Measurements from ENCODE around the gene LTK. TPM values are rescaled to one million over a fixed set of nuclear protein-coding genes. Genes with fewer than 3 reads are reported as not detected.

The LTK gene
- total and polyA plus RNA-seq, 2 of the 4 experiments (the other 2 are of a cell fraction) = 0.18 to 0.62 TPM

DNA sequence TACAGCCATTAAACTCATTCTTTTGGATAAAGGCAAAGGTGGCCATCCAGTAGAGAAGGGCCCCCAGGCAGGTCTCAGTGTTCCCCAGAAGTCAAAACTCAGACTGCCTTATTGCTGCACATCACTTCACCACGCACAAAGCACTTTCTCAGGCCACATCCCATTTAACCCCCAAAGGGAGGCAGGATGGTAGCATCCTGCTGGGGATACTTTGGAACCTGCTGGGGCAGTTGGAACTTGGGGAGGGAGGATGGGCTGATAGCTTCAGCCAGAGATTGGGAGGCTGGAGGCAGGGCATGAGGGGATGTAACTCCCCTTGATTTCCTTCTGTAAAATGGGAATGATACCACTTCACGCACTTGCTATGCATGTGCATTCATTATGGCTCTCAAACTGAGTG is 15.0 kb downstream of the LTK start:
- Histone ChIP-seq H3K79me1 (ENCODE audit: low read depth in 1 of 2, low read length in 2 of 2) (no peaks in the 10 kb centered on the region), H2BK120ac (ENCODE audit: low read depth, low read length) (no peak overlapping the region), H2AFZ (replicated peaks; ENCODE audit: low read length, poor library complexity) (no peak overlapping the region), H2BK15ac (ENCODE audit: low read depth, low read length) (no peak overlapping the region), H4K20me1 (ENCODE audit: insufficient read depth, low read length) (peaks cover 4% of the 10 kb centered on the region; the same call in 1 of the 2 replicates), H3K14ac (replicated peaks; ENCODE audit: low read depth, low read length) (no peak overlapping the region), H2BK20ac (ENCODE audit: low read depth, low read length) (no peak overlapping the region), H2BK5ac (ENCODE audit: low read depth, low read length, poor library complexity, severe bottlenecking) (no peak overlapping the region), H4K8ac (ENCODE audit: low read depth in 2 of 2, low read length in 2 of 2) (no peak overlapping the region), H3K9me3 (ENCODE audit: control insufficient read depth, insufficient read depth, low read length) (no peaks in the 10 kb centered on the region), H3K4me2 (ENCODE audit: low read depth, low read length) (no peak overlapping the region), H2AK5ac (ENCODE audit: low read depth, low read length) (no peak overlapping the region), H4K5ac (ENCODE audit: low read depth, low read length) (no peak overlapping the region), H3K4ac (ENCODE audit: low read depth, low read length) (no peak overlapping the region), H3K36me3 (ENCODE audit: control insufficient read depth, insufficient read depth, low read length) (no peaks in the 10 kb centered on the region), H3K4me3 (ENCODE audit: insufficient read depth, low read depth, low read length) (no peak overlapping the region), H3K9ac (ENCODE audit: low read depth, low read length) (no peak overlapping the region), H2AK9ac (replicated peaks; ENCODE audit: low read depth, low read length, poor library complexity) (no peak overlapping the region), H3K9me1 (ENCODE audit: insufficient read depth, low read length) (peaks cover 5% of the 10 kb centered on the region; the same call in 1 of the 2 replicates), H3K23ac (ENCODE audit: low read depth, low read length) (no peak overlapping the region), H3K4me1 (ENCODE audit: control insufficient read depth, insufficient read depth, low read length) (peaks cover 2% of the 10 kb centered on the region; the same call in 1 of the 2 replicates), H3K56ac (ENCODE audit: extremely low read depth, insufficient read depth, low read length) (no peak overlapping the region), H4K91ac (ENCODE audit: insufficient read depth, low read depth, low read length) (no peak overlapping the region), H3K27me3 (ENCODE audit: control insufficient read depth, insufficient read depth, low read length) (peaks cover 22% of the 10 kb centered on the region), H3K27ac (ENCODE audit: insufficient read depth, low read length) (no peak overlapping the region), H3K18ac (ENCODE audit: low read depth, low read length) (no peak overlapping the region)
- ChIA-PET POLR2A (ENCODE audit: unreplicated experiment) (no interaction called here), CTCF (no interaction called here)
- no TSS peak for BruUV-seq (replicated peaks)
- in situ Hi-C loops (cut with MboI; ENCODE audit: low sequenced_read_pairs) (no loop called here), dilution Hi-C loops (cut with HindIII; ENCODE audit: low sequenced_read_pairs, unreplicated experiment) (no loop called here), intact Hi-C loops (cut with micrococcal nuclease) (no loop called here)
- no CpG with 5 or more reads among the region's 2 CpGs for WGBS, 2 experiments (ENCODE audit: extremely low coverage in 2 of 2, insufficient read length in 1 of 2)
- TF ChIP-seq CHD1 (IDR thresholded peaks at IDR 0.05; ENCODE audit: low read depth, low read length) (no peak), MAFK (IDR thresholded peaks at IDR 0.05; ENCODE audit: low read depth, low read length) (no peak), RCOR1 (IDR thresholded peaks at IDR 0.05; ENCODE audit: insufficient replicate concordance, low read length) (no peak)
- ATAC-seq (ENCODE audit: low read depth) = no peak
- DNase-seq = no peak

All from IMR-90 (cell line).